ENCODE measurements around the gene CD180. TPM values are rescaled to one million over a fixed set of nuclear protein-coding genes. Genes with fewer than 3 reads are reported as not detected.

Gene CD180
- total RNA-seq, 2 experiments from 2014 or later = 14.4 to 15.7 TPM

GRCh38 chr5:67133217-67133616 lies 63.4 kb downstream of the CD180 start:
- no peaks in the 10 kb centered on the region for H3K79me2 ChIP-seq (ENCODE audit: insufficient read depth, low read depth, low read length)
- H3K9me3 ChIP-seq (ENCODE audit: low read length) = no peaks in the 10 kb centered on the region
- H4K20me1 ChIP-seq (ENCODE audit: insufficient read depth, low read length) = no peaks in the 10 kb centered on the region
- H3K9me2 ChIP-seq (ENCODE audit: insufficient read depth, low read length) = no peaks in the 10 kb centered on the region
- ChIA-PET CTCF (ENCODE audit: unreplicated experiment) (no interaction called here), POLR2A (interaction anchor here (0.8 kb wide), 1 partner anchor 12 kb away, joined by 3 read pairs; no protein-coding TSS in a partner anchor)
- TF ChIP-seq CTCF (conservative IDR thresholded peaks at IDR 0.05; ENCODE audit: low read length) = no peak
- no peak for TF ChIP-seq EZH2phosphoT487 (IDR thresholded peaks at IDR 0.05; ENCODE audit: borderline replicate concordance, low read depth, low read length)
- H3K4me2 ChIP-seq (ENCODE audit: low read length) = no peak overlapping the region
- H2AFZ ChIP-seq (ENCODE audit: low read length) = no peak overlapping the region
- H3K27ac ChIP-seq (ENCODE audit: low read depth, low read length, poor library complexity, severe bottlenecking) = no peak overlapping the region
- no peak overlapping the region for H3K4me3 ChIP-seq (ENCODE audit: low read depth, low read length, poor library complexity, severe bottlenecking)
- intact Hi-C loops (cut with micrococcal nuclease; ENCODE audit: unreplicated experiment) = no loop called here
- no TSS peak for BruUV-seq (replicated peaks)
- no peak for DNase-seq (ENCODE audit: low spot score)
- no peaks in the 10 kb centered on the region for H3K4me1 ChIP-seq (ENCODE audit: insufficient read depth, low read length, poor library complexity, severe bottlenecking)
- H3K36me3 ChIP-seq (ENCODE audit: insufficient read depth, low read length) = no peaks in the 10 kb centered on the region

GRCh38 chr5:67129768-67130167 lies 66.8 kb downstream of the CD180 start:
- no peak overlapping the region for H2AFZ ChIP-seq (ENCODE audit: low read length)
- ChIA-PET CTCF (ENCODE audit: unreplicated experiment) (no interaction called here), POLR2A (no interaction called here)
- no peak for TF ChIP-seq CTCF (conservative IDR thresholded peaks at IDR 0.05; ENCODE audit: low read length)
- TF ChIP-seq EZH2phosphoT487 (IDR thresholded peaks at IDR 0.05; ENCODE audit: borderline replicate concordance, low read depth, low read length) = no peak
- no peak overlapping the region for H3K4me3 ChIP-seq (ENCODE audit: low read depth, low read length, poor library complexity, severe bottlenecking)
- no peaks in the 10 kb centered on the region for H3K9me2 ChIP-seq (ENCODE audit: insufficient read depth, low read length)
- H4K20me1 ChIP-seq (ENCODE audit: insufficient read depth, low read length) = no peaks in the 10 kb centered on the region
- H3K4me1 ChIP-seq (ENCODE audit: insufficient read depth, low read length, poor library complexity, severe bottlenecking) = no peaks in the 10 kb centered on the region
- no peaks in the 10 kb centered on the region for H3K9me3 ChIP-seq (ENCODE audit: low read length)
- no peak for DNase-seq (ENCODE audit: low spot score)
- H3K36me3 ChIP-seq (ENCODE audit: insufficient read depth, low read length) = no peaks in the 10 kb centered on the region
- H3K27ac ChIP-seq (ENCODE audit: low read depth, low read length, poor library complexity, severe bottlenecking) = no peak overlapping the region
- no peaks in the 10 kb centered on the region for H3K79me2 ChIP-seq (ENCODE audit: insufficient read depth, low read depth, low read length)
- BruUV-seq (replicated peaks) = no TSS peak
- H3K4me2 ChIP-seq (ENCODE audit: low read length) = no peak overlapping the region
- intact Hi-C loops (cut with micrococcal nuclease; ENCODE audit: unreplicated experiment) = no loop called here

Measured in OCI-LY7 (cell line).